IMR-90 (cell line): Measurements from ENCODE around the gene TPD52L2. TPM values are rescaled to one million over a fixed set of nuclear protein-coding genes. Genes with fewer than 3 reads are reported as not detected.
"Not testable (repeated sequence)": the region's sequence is repeated elsewhere in the genome, so short reads cannot be mapped to it uniquely, and the experiment has no call there.

ENCODE experiments used
- ATAC-seq: fragments of 200-7000 bp; cut with Tn5 transposase; 2 replicates; pipeline ENCODE4 v1.9.1; 2020; ENCODE audit warnings: low read depth, mild to moderate bottlenecking, moderate library complexity
- BruUV-seq: library from RNA; stranded (reverse); fragments of 400-500 nt; replicated peaks from 2 replicates; lab custom pipeline; 2021; lab: Mats Ljungman, UMichigan
- CTCF ChIA-PET: fragments of 300-600 bp; formaldehyde crosslinking; extraction: SDS; loops from one replicate; lab custom pipeline; 2021; ENCODE audit warnings: antibody characterized with exemption; lab: Yijun Ruan, JAX
- POLR2A ChIA-PET: fragments of 300-600 bp; sonication (Branson Sonifier 250); formaldehyde crosslinking; loops from one replicate; lab custom pipeline; 2022; ENCODE audit warnings: antibody characterized with exemption; ENCODE audit not compliant: unreplicated experiment; lab: Charles Lee
- DNase-seq: peaks from one replicate; pipeline ENCODE4 v3.0.0; 2013
- H2AFZ ChIP-seq: replicated peaks from 2 replicates; pipeline ENCODE3; 2013; ENCODE audit warnings: low read length, mild to moderate bottlenecking; ENCODE audit not compliant: poor library complexity
- H2AK5ac ChIP-seq: 2 replicates; pipeline ENCODE4 v1.6.1; 2013; ENCODE audit warnings: low read depth, low read length, inconsistent platforms
- H2AK9ac ChIP-seq: replicated peaks from 2 replicates; pipeline ENCODE3; 2013; ENCODE audit warnings: mild to moderate bottlenecking, low read depth, low read length, moderate library complexity; ENCODE audit not compliant: poor library complexity
- H2BK120ac ChIP-seq: 2 replicates; pipeline ENCODE4 v1.6.1; 2013; ENCODE audit warnings: low read depth, low read length, inconsistent platforms
- H2BK15ac ChIP-seq: 3 replicates; pipeline ENCODE4 v1.6.1; 2013; ENCODE audit warnings: low read depth, low read length, inconsistent platforms
- H2BK20ac ChIP-seq: 2 replicates; pipeline ENCODE4 v1.6.1; 2013; ENCODE audit warnings: low read depth, mild to moderate bottlenecking, inconsistent platforms, low read length, moderate library complexity
- H2BK5ac ChIP-seq: 2 replicates; pipeline ENCODE4 v1.6.1; 2013; ENCODE audit warnings: mild to moderate bottlenecking, low read depth, low read length, inconsistent platforms; ENCODE audit not compliant: poor library complexity, severe bottlenecking
- H3K14ac ChIP-seq: replicated peaks from 2 replicates; pipeline ENCODE4 v1.6.1; 2013; ENCODE audit warnings: low read depth, low read length, inconsistent platforms
- H3K18ac ChIP-seq: 2 replicates; pipeline ENCODE4 v1.6.1; 2013; ENCODE audit warnings: low read depth, low read length, control low read depth
- H3K23ac ChIP-seq: 2 replicates; pipeline ENCODE4 v1.6.1; 2013; ENCODE audit warnings: low read depth, low read length, inconsistent platforms
- H3K27ac ChIP-seq: 2 replicates; pipeline ENCODE4 v1.5.1; 2013; ENCODE audit warnings: mild to moderate bottlenecking, control low read depth, low read length; ENCODE audit not compliant: insufficient read depth
- H3K27me3 ChIP-seq: 2 replicates; pipeline ENCODE4 v1.6.1; 2013; ENCODE audit warnings: low read length; ENCODE audit not compliant: control insufficient read depth, insufficient read depth
- H3K36me3 ChIP-seq: 2 replicates; pipeline ENCODE4 v1.6.1; 2013; ENCODE audit warnings: low read length, mixed read lengths; ENCODE audit not compliant: control insufficient read depth, insufficient read depth
- H3K4ac ChIP-seq: 2 replicates; pipeline ENCODE4 v1.6.1; 2013; ENCODE audit warnings: low read depth, low read length, inconsistent platforms
- H3K4me1 ChIP-seq: 2 replicates; pipeline ENCODE4 v1.6.1; 2013; ENCODE audit warnings: low read length, mixed read lengths; ENCODE audit not compliant: control insufficient read depth, insufficient read depth
- H3K4me2 ChIP-seq: 2 replicates; pipeline ENCODE4 v1.6.1; 2013; ENCODE audit warnings: low read depth, mild to moderate bottlenecking, control low read depth, low read length, moderate library complexity
- H3K4me3 ChIP-seq: 2 replicates; pipeline ENCODE4 v1.5.1; 2013; ENCODE audit warnings: low read depth, mild to moderate bottlenecking, control low read depth, low read length, moderate library complexity; ENCODE audit not compliant: insufficient read depth
- H3K56ac ChIP-seq: 2 replicates; pipeline ENCODE4 v1.6.1; 2013; ENCODE audit warnings: low read length, inconsistent platforms; ENCODE audit not compliant: insufficient read depth; ENCODE audit errors: extremely low read depth
- H3K79me1 ChIP-seq, 2 experiments: 2 replicates each; pipeline ENCODE4 v1.6.1; 2013; ENCODE audit warnings: low read length in 2 of 2, inconsistent platforms in 1 of 2, low read depth in 1 of 2
- H3K9ac ChIP-seq: 2 replicates; pipeline ENCODE4 v1.6.1; 2013; ENCODE audit warnings: low read depth, low read length, control low read depth
- H3K9me1 ChIP-seq: 2 replicates; pipeline ENCODE4 v1.6.1; 2013; ENCODE audit warnings: low read length, inconsistent platforms; ENCODE audit not compliant: insufficient read depth
- H3K9me3 ChIP-seq: 2 replicates; pipeline ENCODE4 v1.6.1; 2013; ENCODE audit warnings: low read length; ENCODE audit not compliant: control insufficient read depth, insufficient read depth
- H4K20me1 ChIP-seq: 2 replicates; pipeline ENCODE4 v1.6.1; 2013; ENCODE audit warnings: low read length, inconsistent platforms; ENCODE audit not compliant: insufficient read depth
- H4K5ac ChIP-seq: 2 replicates; pipeline ENCODE4 v1.6.1; 2013; ENCODE audit warnings: mild to moderate bottlenecking, low read depth, low read length, control low read depth
- H4K8ac ChIP-seq, 2 experiments: 2 replicates each; pipeline ENCODE4 v1.6.1; 2013; ENCODE audit warnings: low read depth in 2 of 2, low read length in 2 of 2, control low read depth in 1 of 2, inconsistent platforms in 1 of 2
- H4K91ac ChIP-seq: 2 replicates; pipeline ENCODE4 v1.6.1; 2013; ENCODE audit warnings: low read depth, low read length, inconsistent platforms; ENCODE audit not compliant: insufficient read depth
- WGBS, 2 experiments: methylation state at CpG; one replicate each; pipeline versions ENCODE4 v1.1.5 to v1.1.7; 2013; ENCODE audit warnings: missing lambda C conversion rate in 2 of 2; ENCODE audit not compliant: insufficient read length in 1 of 2; ENCODE audit errors: extremely low coverage in 2 of 2; 5-methylcytosine and 5-hydroxymethylcytosine counted together
- dilution Hi-C: fragments of 300-500 bp; cut with HindIII; formaldehyde crosslinking; loops from one replicate; pipeline ENCODE4 v1.14.3; 2018; ENCODE audit warnings: low sequenced_read_pairs; ENCODE audit not compliant: unreplicated experiment
- in situ Hi-C: fragments of 300-500 bp; cut with MboI; formaldehyde crosslinking; loops from 3 replicates; pipeline ENCODE4 v1.14.3; 2019; ENCODE audit warnings: low sequenced_read_pairs, inconsistent platforms, mixed read lengths
- intact Hi-C: fragments of 100-400 bp; cut with micrococcal nuclease; formaldehyde crosslinking; loops from 2 replicates; pipeline ENCODE4 v1.10.0; 2022
- polyA plus RNA-seq, 3 experiments: library from polyadenylated mRNA; depleted of rRNA; stranded (reverse); fragments of >200 nt; gene quantifications; 2 replicates each; pipeline ENCODE4 v1.2.3, GENCODE V29; 2012; ENCODE audit warnings: low replicate concordance in 1 of 3
- total RNA-seq: library from RNA; depleted of rRNA; stranded (reverse); fragments of >200 nt; gene quantifications from 2 replicates; pipeline ENCODE4 v1.2.3, GENCODE V29; 2012

Gene TPD52L2
- total and polyA plus RNA-seq, 2 of the 4 experiments (the other 2 are of a cell fraction), result 113 to 189 TPM

DNA sequence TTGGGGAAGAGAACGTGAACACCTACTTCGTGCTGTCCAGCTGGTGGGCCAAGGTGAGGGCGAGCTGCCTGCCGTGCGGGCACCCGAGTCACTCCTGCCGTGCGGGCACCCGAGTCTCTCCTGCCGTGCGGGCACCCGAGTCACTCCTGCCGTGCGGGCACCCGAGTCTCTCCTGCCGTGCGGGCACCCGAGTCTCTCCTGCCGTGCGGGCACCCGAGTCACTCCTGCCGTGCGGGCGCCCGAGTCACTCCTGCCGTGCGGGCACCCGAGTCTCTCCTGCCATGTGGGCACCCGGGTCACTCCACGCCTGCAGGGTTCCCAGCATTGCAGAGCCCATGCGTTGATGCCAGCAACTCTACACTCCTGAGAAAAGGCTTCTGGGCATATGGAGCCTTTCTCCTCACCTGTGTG is 64.4 kb downstream of the TPD52L2 start:
- ATAC-seq, H4K91ac ChIP-seq, H3K56ac ChIP-seq, H4K8ac ChIP-seq, H3K14ac ChIP-seq, H3K27me3 ChIP-seq, POLR2A ChIA-PET, H2AK9ac ChIP-seq, BruUV-seq, H3K18ac ChIP-seq, H2BK15ac ChIP-seq, in situ Hi-C loops, H3K4me2 ChIP-seq, H3K9ac ChIP-seq, H2AK5ac ChIP-seq, H3K9me1 ChIP-seq, CTCF ChIA-PET, H2BK120ac ChIP-seq, DNase-seq, H3K9me3 ChIP-seq, H3K4me1 ChIP-seq, H2BK5ac ChIP-seq, H3K27ac ChIP-seq, H2BK20ac ChIP-seq, H3K4ac ChIP-seq, intact Hi-C loops, H3K23ac ChIP-seq, dilution Hi-C loops, H4K5ac ChIP-seq, H3K4me3 ChIP-seq, H2AFZ ChIP-seq: not testable (repeated sequence)
- peaks cover 73% of the 10 kb centered on the region for H4K20me1 ChIP-seq
- WGBS, 2 experiments, result 94% methylated on average over 31 of the region's 31 CpGs; no CpG with 5 or more reads in 1 of the 2 experiments
- H3K79me1 ChIP-seq, result peaks cover 32 to 60% of the 10 kb centered on the region in 2 experiments
- H3K36me3 ChIP-seq, result peaks cover 60% of the 10 kb centered on the region
